PC-9 (cell line): Measurements from ENCODE around the gene ATP6V0D1.

Source experiments
- CTCF ChIP-seq: fragments of 200-600 bp; sonication (generic); conservative IDR thresholded peaks from 2 replicates; pipeline ENCODE4 v1.6.1; 2017; ENCODE audit warnings: mixed run types, antibody characterized with exemption, mild to moderate bottlenecking, moderate library complexity
- EZH2 ChIP-seq: fragments of 200-600 bp; sonication (generic); IDR thresholded peaks from 2 replicates; pipeline ENCODE4 v1.8.0; 2017; ENCODE audit warnings: antibody characterized with exemption, low read depth

GRCh38 chr16:67444259-67445125 lies 36.5 kb downstream of the ATP6V0D1 start:
- TF ChIP-seq CTCF, result no peak
- TF ChIP-seq EZH2, result no peak
